Raji (cell line): ENCODE data around the gene GDNF.

Source experiments
- POLR2A ChIP-seq: IDR thresholded peaks from 2 replicates; pipeline ENCODE4 v1.6.1; 2011; ENCODE audit warnings: low read depth, low read length, control low read depth; ENCODE audit not compliant: insufficient read depth

GDNF gene, protein sequence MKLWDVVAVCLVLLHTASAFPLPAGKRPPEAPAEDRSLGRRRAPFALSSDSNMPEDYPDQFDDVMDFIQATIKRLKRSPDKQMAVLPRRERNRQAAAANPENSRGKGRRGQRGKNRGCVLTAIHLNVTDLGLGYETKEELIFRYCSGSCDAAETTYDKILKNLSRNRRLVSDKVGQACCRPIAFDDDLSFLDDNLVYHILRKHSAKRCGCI

GRCh38 chr5:37839407-37840052 is at the start of gene GDNF:
GDNF (minus strand) TSS chr5:37840041; CDS start chr5:37834796, 5,245 bp downstream.
- TF ChIP-seq POLR2A, result no peak

GRCh38 chr5:37888476-37888875 is 48.6 kb upstream of the GDNF start:
- TF ChIP-seq POLR2A, result no peak

- no peak for TF ChIP-seq POLR2A
These were observed 46.5 kb upstream of the GDNF start for GRCh38 chr5:37886242-37886905.

DNA sequence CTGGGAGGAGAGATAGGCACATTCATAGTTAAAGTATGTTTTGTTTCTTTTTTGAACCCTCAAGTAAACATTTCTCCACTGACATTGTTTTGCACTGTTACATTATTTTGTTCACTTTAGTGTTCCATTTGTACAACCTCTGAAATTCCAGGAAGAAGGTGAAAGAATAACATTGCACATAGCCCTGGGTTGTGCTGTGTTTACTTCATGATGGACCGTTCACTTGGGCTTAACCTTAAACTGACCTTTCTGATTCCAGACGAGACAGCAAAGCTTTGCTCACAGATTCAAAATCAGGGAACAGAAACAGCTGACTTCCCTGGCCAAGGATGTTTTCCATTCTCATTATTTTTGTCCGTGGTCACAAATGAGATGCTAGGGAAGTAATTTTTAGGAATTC is 42.8 kb upstream of the GDNF start:
- TF ChIP-seq POLR2A, result no peak

GRCh38 chr5:37881359-37881758 is 41.5 kb upstream of the GDNF start:
- TF ChIP-seq POLR2A, result no peak

GRCh38 chr5:37876943-37877342 is 37.1 kb upstream of the GDNF start:
- no peak for TF ChIP-seq POLR2A

- TF ChIP-seq POLR2A, result no peak
These were observed 36.4 kb upstream of the GDNF start for GRCh38 chr5:37876245-37876644.

GRCh38 chr5:37875051-37875787 is 35.4 kb upstream of the GDNF start:
- TF ChIP-seq POLR2A, result no peak

DNA sequence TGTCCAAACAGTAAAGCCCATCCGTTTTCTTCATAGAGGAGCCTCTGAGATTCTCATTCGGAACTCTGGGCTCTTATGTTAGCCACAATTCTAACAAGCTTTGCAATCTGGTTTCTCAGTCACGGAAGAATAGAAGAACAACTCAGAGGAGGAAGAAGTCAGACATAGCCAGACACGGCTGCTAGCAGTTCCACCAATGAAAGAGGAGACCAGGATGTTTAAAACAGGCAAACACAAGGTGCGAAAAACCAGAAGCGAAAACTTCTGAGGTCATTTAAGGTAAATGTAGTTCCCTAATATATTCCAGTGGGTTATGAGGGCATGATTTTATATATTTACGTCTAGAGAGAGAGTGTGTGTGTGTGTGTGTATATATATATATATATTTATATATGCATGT is 34.1 kb upstream of the GDNF start:
- no peak for TF ChIP-seq POLR2A

DNA sequence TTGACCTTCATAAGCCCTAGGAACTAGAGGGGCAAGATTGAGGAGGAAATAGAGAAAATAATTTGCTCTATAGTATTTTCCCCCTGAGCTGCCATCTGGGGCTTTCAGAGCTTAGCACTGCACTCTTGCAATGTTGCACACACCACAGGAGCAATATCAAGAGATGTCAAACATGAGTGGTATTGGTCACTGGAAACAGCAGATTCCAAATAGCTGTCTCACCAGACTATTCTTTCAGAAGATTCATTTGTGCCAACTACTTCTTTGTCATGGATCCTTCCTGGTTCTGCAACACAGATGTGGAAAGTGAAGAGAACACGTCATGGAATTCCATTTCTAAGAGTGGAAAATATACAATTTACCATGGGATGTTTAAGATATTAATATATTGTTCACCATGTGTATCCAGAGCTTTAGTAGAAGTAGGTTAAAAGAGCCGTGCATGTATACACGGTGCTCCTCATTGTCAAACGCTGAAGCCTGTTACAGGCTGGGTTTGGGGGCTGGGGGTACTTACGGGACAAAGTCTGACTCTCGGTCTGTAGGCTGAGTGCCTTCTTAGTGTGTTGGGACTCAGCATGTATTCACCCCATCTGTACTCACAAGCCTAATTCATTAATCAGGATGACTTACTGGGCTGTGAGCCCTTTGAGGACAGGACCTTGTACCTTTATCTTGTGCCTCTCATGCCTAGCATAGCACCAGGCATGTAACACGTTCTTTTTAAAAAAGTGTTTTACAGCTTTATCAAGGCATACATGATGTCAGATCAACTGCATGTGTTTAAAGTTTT is 31.4 kb upstream of the GDNF start:
- TF ChIP-seq POLR2A, result no peak

GRCh38 chr5:37869216-37869615 is 29.4 kb upstream of the GDNF start:
- no peak for TF ChIP-seq POLR2A

GRCh38 chr5:37867654-37868053 is 27.8 kb upstream of the GDNF start:
- TF ChIP-seq POLR2A, result no peak

- no peak for TF ChIP-seq POLR2A
These were observed 20.4 kb upstream of the GDNF start for GRCh38 chr5:37860206-37860605.

DNA sequence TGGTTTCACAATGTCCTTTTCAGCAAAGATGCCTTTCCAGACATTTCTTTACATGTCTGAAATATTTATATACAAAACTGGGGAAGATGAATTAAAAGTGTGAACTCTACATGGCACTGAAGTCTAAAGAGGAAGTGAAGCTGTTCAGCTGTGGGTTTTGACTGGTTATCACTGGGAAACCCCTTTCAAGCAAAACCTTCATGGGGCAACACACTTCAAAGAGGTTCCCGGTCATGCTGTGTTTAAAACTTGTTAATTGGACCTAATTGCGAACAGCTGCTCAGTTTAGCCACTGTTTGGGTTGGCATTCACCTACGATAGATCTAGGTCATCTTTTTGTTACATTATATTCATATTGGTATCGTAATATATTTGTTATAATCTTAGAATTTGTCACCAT is 20.0 kb upstream of the GDNF start:
- no peak for TF ChIP-seq POLR2A

- no peak for TF ChIP-seq POLR2A
These were observed 18.4 kb upstream of the GDNF start for GRCh38 chr5:37858250-37858649.
